GM18520 (cell line): ENCODE measurements around the gene PCDHB15.
"Not testable (repeated sequence)": the region's sequence is repeated elsewhere in the genome, so short reads cannot be mapped to it uniquely, and the experiment has no call there.

ENCODE experiments used
- ATAC-seq: cut with Tn5 transposase; IDR thresholded peaks from one replicate; pipeline ENCODE4 v1.9.1; 2021; ENCODE audit not compliant: unreplicated experiment

The PCDHB15 gene

GRCh38 chr5:141247434-141247833, 2.2 kb downstream of the PCDHB15 start:
- not testable (repeated sequence) for ATAC-seq

- ATAC-seq = no peak
Measured at GRCh38 chr5:141250576-141250975, 5.4 kb downstream of the PCDHB15 start.

- no peak for ATAC-seq
Measured at GRCh38 chr5:141258464-141258863, 13.3 kb downstream of the PCDHB15 start.

GRCh38 chr5:141258948-141259347, 13.8 kb downstream of the PCDHB15 start:
- ATAC-seq = no peak

- ATAC-seq = no peak
Measured at GRCh38 chr5:141260458-141261237, 15.5 kb downstream of the PCDHB15 start.

GRCh38 chr5:141261238-141261546, 16.0 kb downstream of the PCDHB15 start:
- ATAC-seq = no peak

- no peak for ATAC-seq
Measured at GRCh38 chr5:141269195-141269594, 24.0 kb downstream of the PCDHB15 start.

- no peak for ATAC-seq
Measured at GRCh38 chr5:141272906-141273305, 27.7 kb downstream of the PCDHB15 start.

- no peak for ATAC-seq
Measured at GRCh38 chr5:141298376-141298775, 53.2 kb downstream of the PCDHB15 start.
